Islet of Langerhans (tissue), 1 donor: ENCODE results near the gene CUL4A.
A peak's percentile ranks its signal among the peaks of the same experiment; 100 is the strongest.

Experiments used
- FAIRE-seq: peaks from one replicate; lab custom pipeline; 2011; peaks lifted over from hg19 to GRCh38; lab: Jason Lieb, UNC

CUL4A gene

GRCh38 chr13:113179374-113180230 lies 29.8 kb upstream of the CUL4A start:
- no peak for FAIRE-seq

- FAIRE-seq, result no peak
These were observed 27.4 kb upstream of the CUL4A start for GRCh38 chr13:113182046-113182445.

- no peak for FAIRE-seq
These were observed 25.8 kb upstream of the CUL4A start for GRCh38 chr13:113183450-113184129.

- no peak for FAIRE-seq
These were observed 24.6 kb upstream of the CUL4A start for GRCh38 chr13:113184568-113185440.

- no peak for FAIRE-seq
These were observed 23.1 kb upstream of the CUL4A start for GRCh38 chr13:113186061-113186900.

- no peak for FAIRE-seq
These were observed 22.1 kb upstream of the CUL4A start for GRCh38 chr13:113187263-113187669.

- FAIRE-seq, result no peak
These were observed 21.3 kb upstream of the CUL4A start for GRCh38 chr13:113187883-113188665.

- no peak for FAIRE-seq
These were observed 19.2 kb upstream of the CUL4A start for GRCh38 chr13:113190181-113190580.

- no peak for FAIRE-seq
These were observed 17.1 kb upstream of the CUL4A start for GRCh38 chr13:113192279-113192678.

GRCh38 chr13:113192902-113193301 lies 16.5 kb upstream of the CUL4A start:
- no peak for FAIRE-seq

- FAIRE-seq, result no peak
These were observed 14.1 kb upstream of the CUL4A start for GRCh38 chr13:113195360-113195759.

GRCh38 chr13:113196970-113197737 lies 12.3 kb upstream of the CUL4A start:
- FAIRE-seq, result no peak

GRCh38 chr13:113201815-113202214 lies 7.6 kb upstream of the CUL4A start:
- FAIRE-seq, result no peak

GRCh38 chr13:113202912-113203311 lies 6.5 kb upstream of the CUL4A start:
- no peak for FAIRE-seq

- FAIRE-seq, result no peak
These were observed 5.7 kb upstream of the CUL4A start for GRCh38 chr13:113203507-113204377.

GRCh38 chr13:113204378-113204734 lies 5.1 kb upstream of the CUL4A start:
- FAIRE-seq, result no peak

- peak; percentile 27 for FAIRE-seq
These were observed 3.9 kb upstream of the CUL4A start for GRCh38 chr13:113205428-113205931.

- no peak for FAIRE-seq
These were observed 2.0 kb upstream of the CUL4A start for GRCh38 chr13:113207460-113207859.

GRCh38 chr13:113207890-113208420 lies 1.5 kb upstream of the CUL4A start:
- FAIRE-seq, result no peak
